Measurements from ENCODE around the gene FAM240B.
A peak's percentile ranks its signal among the peaks of the same experiment; 100 is the strongest.

Gene FAM240B

DNA sequence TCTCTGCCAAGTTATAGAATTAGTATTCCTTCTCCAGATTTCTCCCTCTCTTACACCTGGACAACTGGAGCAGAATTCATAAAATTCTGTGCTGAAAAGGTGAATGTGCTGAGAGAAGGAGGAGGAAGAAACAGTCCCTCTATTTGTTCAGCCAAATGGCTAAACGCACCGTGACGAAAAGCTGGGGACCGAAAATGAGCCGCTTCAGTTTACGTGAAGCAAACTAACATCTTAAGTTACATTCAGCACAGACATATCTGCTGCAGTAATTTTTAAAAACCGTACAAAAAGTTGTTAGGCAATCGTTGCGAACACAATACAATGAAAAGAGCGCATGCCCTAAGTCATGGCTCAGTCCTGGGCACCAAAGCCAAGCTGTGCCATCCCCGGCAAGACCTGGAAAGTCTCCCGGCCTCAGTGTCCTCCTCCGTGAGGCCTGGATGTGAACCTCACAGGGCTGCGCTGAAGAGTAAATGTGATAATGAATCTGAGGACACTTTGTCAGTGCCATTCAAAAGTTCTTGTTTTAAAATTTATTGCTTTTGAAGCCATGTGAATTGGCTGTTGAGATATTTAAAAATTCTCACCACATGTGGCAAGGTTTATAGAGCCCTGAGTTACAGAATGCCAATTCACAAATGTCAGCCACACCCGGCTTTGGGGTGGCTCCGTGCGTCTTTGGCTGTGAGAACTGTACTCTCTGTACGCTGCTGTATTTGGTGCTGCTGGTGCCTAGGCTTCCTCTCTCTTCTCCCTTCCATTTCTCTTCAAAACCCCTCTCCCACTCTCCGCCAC is 46.3 kb downstream of the FAM240B start:
- Histone ChIP-seq H3K4me3 (no peak overlapping the region), H3K27ac (no peak overlapping the region)

DNA sequence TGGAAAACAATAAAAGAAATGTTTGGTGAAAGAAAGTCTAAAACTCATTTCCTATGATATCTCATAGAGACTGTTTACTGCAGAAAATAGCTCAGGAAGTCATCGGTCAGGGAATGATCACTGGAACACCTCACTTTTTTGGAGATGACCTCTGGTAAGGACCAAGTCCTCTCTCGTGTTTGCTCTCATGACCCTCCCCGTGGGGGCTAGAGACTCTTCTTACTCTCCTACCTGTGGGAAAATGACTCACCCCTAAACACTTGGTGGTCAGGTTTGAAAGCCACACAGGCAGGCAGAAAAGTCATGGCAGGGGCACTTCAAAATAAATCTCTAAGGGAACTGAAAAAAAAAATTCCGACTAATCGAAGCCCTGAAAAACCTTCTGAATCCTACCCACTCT is 48.2 kb downstream of the FAM240B start:
- no peak overlapping the region for H3K27ac ChIP-seq
- H3K4me3 ChIP-seq: no peak overlapping the region

DNA sequence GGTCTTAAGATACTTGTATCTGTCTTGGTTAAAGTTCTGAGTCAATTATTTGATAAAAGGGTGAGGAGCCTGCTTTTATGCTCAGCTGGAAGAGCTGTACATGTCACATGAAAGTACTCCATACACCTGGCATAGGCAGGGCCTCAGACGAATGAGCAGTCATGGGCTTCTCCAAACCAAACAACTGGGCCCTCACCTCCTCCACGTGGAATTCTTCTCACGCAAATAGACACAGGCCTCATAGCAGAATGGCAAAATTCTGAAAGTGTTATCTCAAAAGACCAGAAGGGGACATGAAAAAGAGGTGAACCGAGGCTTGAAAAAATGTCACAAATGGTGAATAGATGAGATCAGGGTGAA is 48.6 kb downstream of the FAM240B start:
- H3K4me3 ChIP-seq: no peak overlapping the region
- no peak overlapping the region for H3K27ac ChIP-seq

DNA sequence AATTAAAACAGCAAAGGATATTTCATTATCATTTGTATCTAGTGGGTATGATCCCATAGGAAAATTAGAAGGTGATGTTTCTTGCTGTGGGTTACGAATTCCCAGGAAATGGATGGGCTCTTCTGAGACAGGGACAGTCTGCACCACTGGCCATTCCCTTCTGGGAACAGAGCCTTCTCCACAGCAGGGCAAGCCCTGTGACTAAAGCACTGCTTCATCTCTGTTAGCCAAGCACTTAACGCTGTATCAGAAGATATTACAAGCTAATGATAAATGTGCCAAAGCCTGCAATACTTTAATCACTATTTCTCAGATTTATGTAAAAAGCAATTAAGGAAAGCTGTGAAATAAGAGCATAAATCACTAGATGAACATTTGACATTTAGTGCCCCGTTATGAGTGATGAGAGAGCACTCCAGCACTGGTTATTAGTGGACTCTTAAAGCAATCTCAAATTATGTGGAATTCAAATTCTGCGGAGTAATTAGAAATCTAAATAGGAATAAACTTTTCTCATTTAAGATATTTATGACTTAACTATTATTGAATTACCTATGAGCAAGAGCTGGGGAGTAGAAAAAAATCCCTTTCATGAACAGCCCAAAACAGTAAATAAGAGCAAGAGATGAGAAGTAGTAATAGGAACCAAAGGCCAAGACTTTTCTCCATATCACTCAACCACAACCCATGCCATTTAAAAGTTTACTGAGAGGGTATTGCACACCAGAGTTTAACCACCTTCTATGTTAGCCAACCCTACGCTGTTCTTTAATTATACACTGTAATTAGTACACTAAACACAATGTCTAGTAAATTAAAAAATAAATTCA is 49.2 kb downstream of the FAM240B start:
- Histone ChIP-seq H3K27ac (no peak overlapping the region), H3K4me3 (no peak overlapping the region)

DNA sequence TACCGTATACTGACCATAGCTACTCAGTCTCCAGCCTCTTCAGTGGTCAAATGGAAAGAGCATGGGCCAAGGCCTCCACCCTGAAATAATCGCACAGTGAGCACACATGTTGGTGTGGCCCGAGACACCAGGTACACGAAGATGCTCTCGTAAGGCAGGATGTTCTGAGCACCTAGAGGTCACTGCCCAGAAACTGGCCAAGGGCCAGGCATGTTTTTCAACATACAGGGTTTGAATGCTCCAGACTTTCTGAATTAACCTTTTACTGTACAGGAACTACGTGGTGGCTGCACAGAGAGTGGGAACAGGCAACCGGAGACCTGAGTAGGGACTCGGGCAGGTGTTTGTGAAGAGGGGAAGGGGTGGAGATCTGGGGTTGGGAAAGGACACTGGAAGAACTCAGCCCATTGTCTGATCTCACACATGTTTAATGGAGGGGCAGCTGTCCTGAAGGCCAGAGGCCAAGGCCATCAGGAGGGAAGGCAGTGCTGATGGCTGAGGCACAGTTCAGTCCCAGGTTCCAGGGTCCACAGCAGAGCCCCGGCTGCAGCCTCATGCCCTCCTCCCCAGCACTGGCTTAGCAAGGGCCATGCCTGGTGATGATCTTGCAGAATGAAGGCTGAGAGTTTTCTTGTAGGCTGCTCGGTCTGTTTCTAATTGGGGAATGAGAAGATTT is 51.0 kb downstream of the FAM240B start:
- Histone ChIP-seq H3K27ac (no peak overlapping the region), H3K4me3 (no peak overlapping the region)

DNA sequence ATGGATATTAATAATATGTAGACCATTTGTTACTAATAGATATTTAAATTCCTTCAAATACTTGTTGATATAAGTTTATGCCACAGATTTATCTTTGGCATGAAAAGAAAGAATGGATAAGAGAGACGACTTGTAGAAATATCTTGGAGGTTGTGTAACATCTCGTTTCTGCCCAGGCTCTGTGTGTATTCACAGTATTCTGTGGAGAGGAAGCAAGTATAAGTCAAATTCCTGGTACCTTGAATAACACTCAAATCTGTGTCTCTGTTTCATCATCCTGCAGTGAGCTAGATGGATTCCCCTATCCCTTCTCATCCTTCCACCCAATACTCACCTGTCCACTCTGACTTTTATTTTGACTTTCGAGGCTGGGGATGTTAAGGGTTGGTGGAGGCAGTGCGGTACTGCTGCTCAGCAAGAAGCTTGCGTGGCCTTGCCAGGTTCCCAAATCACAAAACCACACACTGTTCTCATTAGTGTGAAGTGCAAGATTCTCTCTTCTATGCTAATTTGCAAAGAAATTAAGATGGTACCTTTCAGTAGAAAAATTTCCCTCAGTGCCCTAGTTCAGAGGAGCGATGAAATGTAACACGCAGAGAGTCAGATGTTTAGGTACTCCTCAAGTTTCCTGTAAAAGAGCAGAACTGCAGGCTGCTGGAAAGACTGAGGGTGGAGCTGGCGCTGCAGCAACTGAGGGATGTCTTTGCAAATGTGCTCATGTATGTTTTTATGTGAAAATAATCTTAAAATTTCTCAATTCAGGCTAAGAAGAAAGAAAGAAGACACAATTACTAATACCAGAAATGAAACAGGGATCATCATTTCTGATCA is 57.0 kb downstream of the FAM240B start:
- H3K27ac ChIP-seq: no peak overlapping the region
- no peak overlapping the region for H3K4me3 ChIP-seq

DNA sequence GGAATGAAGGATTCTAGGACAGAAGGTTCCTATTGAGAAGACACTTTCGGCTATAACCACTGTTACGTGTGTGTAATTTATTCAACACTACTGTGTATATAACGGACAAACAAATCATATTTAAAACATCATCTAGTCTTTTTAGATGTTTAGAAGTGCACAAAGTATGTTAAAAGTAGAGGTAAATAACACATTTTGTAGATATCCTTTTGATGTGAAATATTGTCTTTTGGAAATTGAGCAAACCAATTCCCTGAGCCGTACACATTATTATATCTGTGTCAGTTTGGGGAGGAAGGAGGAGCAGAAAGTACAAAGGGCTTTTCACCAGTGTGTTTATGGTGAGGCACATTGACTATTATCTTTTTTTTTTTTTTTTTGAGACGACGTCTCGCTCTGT is 60.4 kb downstream of the FAM240B start:
- no peak overlapping the region for H3K4me3 ChIP-seq
- no peak overlapping the region for H3K27ac ChIP-seq

DNA sequence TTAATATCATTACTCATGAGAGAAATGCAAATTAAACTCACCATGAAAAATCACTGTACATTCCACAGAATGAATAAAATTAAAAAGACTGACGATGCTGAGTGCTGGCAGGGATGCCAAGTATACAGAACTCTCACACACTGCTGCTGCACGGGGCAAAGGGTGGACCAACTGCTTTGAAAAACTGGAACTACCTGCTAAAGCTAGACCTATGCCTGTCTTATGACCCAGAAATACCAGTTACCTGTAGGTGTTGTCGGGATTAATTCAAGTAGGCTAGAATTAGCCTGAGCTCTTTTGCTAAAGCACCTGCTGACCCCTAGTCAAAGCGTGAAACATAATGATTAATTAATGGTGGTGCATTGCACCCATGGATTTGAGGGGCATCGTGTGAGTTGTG is 63.0 kb downstream of the FAM240B start:
- Histone ChIP-seq H3K27ac (no peak overlapping the region), H3K4me3 (no peak overlapping the region)

DNA sequence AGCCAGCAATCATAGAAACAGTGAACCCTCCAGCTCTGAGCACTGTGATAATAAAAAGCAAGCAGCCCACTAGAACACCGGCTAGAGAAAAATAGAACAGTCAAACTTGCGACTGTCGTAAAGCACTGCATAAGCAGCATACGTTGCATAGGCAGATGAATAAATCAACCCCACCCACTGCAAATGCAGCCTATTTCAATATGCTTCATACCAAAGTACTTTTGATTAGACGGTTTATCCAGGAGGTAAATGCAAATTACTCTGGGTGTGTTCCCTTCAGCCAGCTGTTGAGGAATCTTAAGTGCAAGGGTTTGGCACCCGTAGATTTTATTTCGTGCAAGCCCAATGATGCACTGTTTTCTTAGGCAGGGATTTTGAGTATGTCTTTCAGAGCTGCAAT is 67.4 kb downstream of the FAM240B start:
- H3K27ac ChIP-seq: peak overlapping the region in 1 of 21 experiments; percentile 24
- no peak overlapping the region for H3K4me3 ChIP-seq

DNA sequence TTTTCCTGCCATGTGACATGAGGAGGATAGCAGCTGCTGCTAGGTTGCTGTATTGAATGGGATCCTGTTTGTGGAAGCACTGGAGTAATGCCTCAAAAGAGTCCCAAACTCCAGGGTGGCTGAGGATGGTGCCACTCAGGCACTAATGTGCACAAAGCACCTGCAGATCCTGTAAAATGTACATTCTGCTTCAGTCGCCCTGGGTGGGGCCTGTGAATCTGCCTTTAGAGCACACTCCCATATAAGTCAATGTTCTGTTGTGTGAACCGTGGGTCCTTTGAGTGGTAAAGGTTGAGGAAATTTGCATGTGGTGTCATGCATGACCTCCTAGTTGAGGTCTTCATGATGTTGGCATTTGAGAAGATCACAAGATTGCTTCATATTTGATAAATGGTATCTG is 67.9 kb downstream of the FAM240B start:
- Histone ChIP-seq H3K27ac (peak overlapping the region in 1 of 21 experiments; percentile 24), H3K4me3 (no peak overlapping the region)

DNA sequence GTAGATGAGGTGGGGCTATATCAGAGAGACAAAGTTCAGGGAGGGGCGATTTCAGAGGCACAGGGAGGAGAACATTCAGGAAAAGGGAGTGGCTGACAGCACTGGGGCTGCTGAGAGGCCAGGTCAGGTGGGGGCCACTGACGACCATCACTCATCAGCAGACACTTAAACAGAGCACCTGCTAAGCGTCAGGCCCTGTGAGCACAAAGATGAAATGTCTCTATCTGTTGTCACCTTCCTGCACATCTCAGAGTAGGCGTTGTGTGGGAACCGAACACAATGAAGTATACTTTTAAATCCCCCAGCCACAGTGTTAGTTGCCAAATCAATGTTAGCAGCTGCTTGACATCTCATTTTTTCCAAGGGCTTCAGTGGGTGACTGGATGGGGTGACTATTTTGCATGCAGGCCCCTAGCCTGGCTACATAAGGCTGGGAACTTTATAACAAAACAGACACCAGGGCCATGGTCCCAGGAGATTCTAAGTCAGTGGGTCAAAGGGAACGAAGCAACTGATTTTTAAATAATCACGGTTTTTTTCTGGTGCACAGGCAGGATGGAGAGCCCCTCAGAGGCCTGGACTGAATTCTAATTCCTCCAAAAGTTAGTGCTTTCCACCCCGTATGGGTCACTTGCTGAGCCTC is 68.4 kb downstream of the FAM240B start:
- Histone ChIP-seq H3K4me3 (no peak overlapping the region), H3K27ac (no peak overlapping the region)

DNA sequence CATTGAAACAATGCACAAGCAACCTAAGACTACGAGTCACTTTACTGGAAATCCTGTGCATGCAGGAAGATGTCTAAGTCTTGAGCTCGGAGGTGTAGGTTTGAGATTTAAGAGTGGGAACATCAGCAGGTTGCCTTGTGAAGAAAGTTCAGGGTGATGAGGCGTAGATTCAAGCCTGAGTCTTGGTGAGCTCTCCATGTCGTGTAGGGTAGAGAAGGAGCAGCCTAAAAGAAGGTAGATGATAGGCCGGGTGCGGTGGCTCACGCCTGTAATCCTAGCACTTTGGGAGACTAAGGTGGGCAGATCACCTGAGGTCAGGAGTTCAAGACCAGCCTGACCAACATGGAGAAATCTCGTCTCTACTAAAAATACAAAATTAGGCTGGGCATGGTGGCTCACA is 69.4 kb downstream of the FAM240B start:
- no peak overlapping the region for H3K4me3 ChIP-seq
- H3K27ac ChIP-seq: no peak overlapping the region

DNA sequence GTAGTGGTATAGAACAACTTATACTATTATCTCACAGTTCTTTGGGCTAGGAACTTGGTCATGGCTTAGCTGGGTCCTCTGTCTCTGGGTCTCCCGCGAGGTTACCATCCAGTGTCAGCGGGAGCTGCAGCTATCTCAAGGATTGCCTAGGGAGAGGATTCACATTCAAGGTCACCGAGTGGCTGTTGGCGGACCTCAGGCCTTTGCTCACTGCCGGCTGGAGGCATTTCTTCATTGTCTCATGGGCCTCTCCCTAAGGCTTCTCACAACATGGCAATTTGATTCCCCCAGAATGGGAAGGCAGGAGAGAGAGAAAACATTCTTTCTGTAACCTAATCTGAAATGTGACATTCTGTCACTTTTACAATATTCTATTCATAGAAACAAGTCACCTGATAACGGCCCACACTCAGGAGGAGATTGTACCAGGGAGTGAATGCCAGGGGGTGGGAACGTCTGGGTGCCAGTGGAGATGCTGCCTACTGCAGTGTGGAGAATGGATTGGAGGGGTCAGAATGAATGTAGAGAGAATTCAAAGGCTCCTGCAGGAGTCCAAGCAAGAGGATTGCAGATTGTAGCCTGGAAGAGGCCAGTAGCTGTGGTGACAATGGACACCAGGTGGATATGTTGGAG is 70.1 kb downstream of the FAM240B start:
- H3K4me3 ChIP-seq: no peak overlapping the region
- no peak overlapping the region for H3K27ac ChIP-seq

DNA sequence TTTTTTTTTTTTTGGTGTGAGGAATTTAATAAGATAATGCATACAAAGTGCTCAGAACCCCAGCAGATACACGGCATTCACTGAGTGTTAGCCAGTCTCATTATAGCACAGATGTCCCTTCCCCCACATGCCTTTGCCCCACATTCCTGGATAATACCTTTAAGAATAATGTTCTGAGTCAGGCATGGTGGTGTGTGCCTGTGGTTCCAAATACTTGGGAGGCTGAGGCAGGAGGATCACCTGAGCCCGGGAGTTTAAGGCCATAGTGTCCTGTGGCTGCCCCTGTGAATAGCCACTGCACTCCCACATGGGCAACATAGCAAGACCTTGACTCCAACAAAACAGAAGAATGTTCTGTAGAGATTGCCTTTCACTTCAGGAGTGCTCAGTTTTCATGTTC is 75.3 kb downstream of the FAM240B start:
- Histone ChIP-seq H3K27ac (no peak overlapping the region), H3K4me3 (no peak overlapping the region)
